SJCRH30 (cell line): ENCODE data around the gene ANKRD13A. TPM values are rescaled to one million over a fixed set of nuclear protein-coding genes. Genes with fewer than 3 reads are reported as not detected.
"Not testable (repeated sequence)": the region's sequence is repeated elsewhere in the genome, so short reads cannot be mapped to it uniquely, and the experiment has no call there.

Experiments used
- DNase-seq, 2 experiments: peaks; one replicate each; pipeline ENCODE4 v3.0.0-alpha.2; 2015 to 2020
- H3K27ac ChIP-seq: fragments of 250-450 bp; sonication (Bioruptor Pico); 2 replicates; pipeline ENCODE4 v1.5.1; 2020; ENCODE audit warnings: mild to moderate bottlenecking, moderate library complexity
- H3K27me3 ChIP-seq: fragments of 250-450 bp; sonication (Bioruptor Pico); 2 replicates; pipeline ENCODE4 v1.5.1; 2020; ENCODE audit warnings: mild to moderate bottlenecking, moderate library complexity
- H3K36me3 ChIP-seq: fragments of 250-450 bp; sonication (Bioruptor Pico); 2 replicates; pipeline ENCODE4 v1.5.1; 2020; ENCODE audit warnings: mild to moderate bottlenecking, moderate library complexity
- H3K4me1 ChIP-seq: fragments of 250-450 bp; sonication (Bioruptor Pico); 2 replicates; pipeline ENCODE4 v1.5.1; 2020; ENCODE audit warnings: mild to moderate bottlenecking, moderate library complexity
- H3K4me3 ChIP-seq: fragments of 250-450 bp; sonication (Bioruptor Pico); 2 replicates; pipeline ENCODE4 v1.5.1; 2020; ENCODE audit warnings: mild to moderate bottlenecking, moderate library complexity
- H3K9me3 ChIP-seq: fragments of 250-450 bp; sonication (Bioruptor Pico); replicated peaks from 2 replicates; pipeline ENCODE4 v1.5.1; 2020; ENCODE audit warnings: mild to moderate bottlenecking, moderate library complexity
- total RNA-seq: library from RNA; depleted of rRNA; stranded (reverse); fragments of >200 nt; shearing (Covaris generic); gene quantifications from 2 replicates; pipeline ENCODE4 v1.2.3, GENCODE V29; 2014

ANKRD13A gene
- total RNA-seq, 1 experiment from 2014 or later, result 37.4 TPM

DNA sequence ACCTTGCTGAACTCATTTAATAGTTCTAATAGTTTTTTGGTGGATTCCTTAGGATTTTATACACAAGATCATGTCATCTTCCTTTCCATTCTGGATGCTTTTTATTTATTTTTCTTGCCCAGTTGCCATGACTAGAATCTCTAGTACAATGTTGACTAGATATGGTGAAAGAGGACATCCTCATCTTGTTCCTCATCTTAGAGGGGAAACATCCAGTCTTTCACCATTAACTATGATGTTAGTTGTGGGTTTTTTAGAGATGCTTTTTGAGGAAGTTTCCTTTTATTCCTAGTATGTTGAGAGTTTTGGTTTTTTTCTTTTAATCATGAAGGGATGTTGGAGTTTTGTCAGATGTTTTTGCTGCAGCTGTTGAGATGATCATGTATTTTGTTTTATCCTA is 8.7 kb downstream of the ANKRD13A start:
- no peaks in the 10 kb centered on the region for H3K27me3 ChIP-seq
- H3K36me3 ChIP-seq, result peaks cover 7% of the 10 kb centered on the region; the same call in 1 of the 2 replicates
- H3K4me3 ChIP-seq, result no peak overlapping the region
- H3K4me1 ChIP-seq, result no peaks in the 10 kb centered on the region
- no peak for DNase-seq
- no peak overlapping the region for H3K27ac ChIP-seq
- H3K9me3 ChIP-seq, result no peaks in the 10 kb centered on the region

GRCh38 chr12:110008681-110009398 is 9.6 kb downstream of the ANKRD13A start:
- H3K9me3 ChIP-seq, DNase-seq, H3K4me1 ChIP-seq, H3K27me3 ChIP-seq, H3K27ac ChIP-seq, H3K4me3 ChIP-seq: not testable (repeated sequence)
- H3K36me3 ChIP-seq, result peaks cover 12% of the 10 kb centered on the region; the same call in 1 of the 2 replicates

- Histone ChIP-seq H3K4me3 (no peak overlapping the region), H3K36me3 (peaks cover 20% of the 10 kb centered on the region; the same call in 1 of the 2 replicates), H3K4me1 (no peaks in the 10 kb centered on the region), H3K27ac (no peak overlapping the region), H3K9me3 (no peaks in the 10 kb centered on the region), H3K27me3 (no peaks in the 10 kb centered on the region)
- no peak for DNase-seq
Measured at GRCh38 chr12:110010853-110011723, 11.9 kb downstream of the ANKRD13A start.

GRCh38 chr12:110012137-110012536 is 12.9 kb downstream of the ANKRD13A start:
- no peak overlapping the region for H3K4me3 ChIP-seq
- H3K9me3 ChIP-seq, result no peaks in the 10 kb centered on the region
- peaks cover 28% of the 10 kb centered on the region for H3K36me3 ChIP-seq
- no peak overlapping the region for H3K27ac ChIP-seq
- DNase-seq, result no peak
- H3K27me3 ChIP-seq, result no peaks in the 10 kb centered on the region
- no peaks in the 10 kb centered on the region for H3K4me1 ChIP-seq

GRCh38 chr12:110012659-110013058 is 13.4 kb downstream of the ANKRD13A start:
- Histone ChIP-seq H3K4me1 (no peaks in the 10 kb centered on the region), H3K27ac (no peak overlapping the region), H3K4me3 (no peak overlapping the region), H3K9me3 (no peaks in the 10 kb centered on the region), H3K36me3 (peaks cover 28% of the 10 kb centered on the region), H3K27me3 (no peaks in the 10 kb centered on the region)
- DNase-seq, result no peak

- peaks cover 34% of the 10 kb centered on the region for H3K36me3 ChIP-seq
- no peaks in the 10 kb centered on the region for H3K4me1 ChIP-seq
- H3K4me3 ChIP-seq, result no peak overlapping the region
- H3K9me3 ChIP-seq, result no peaks in the 10 kb centered on the region
- H3K27ac ChIP-seq, result no peak overlapping the region
- no peaks in the 10 kb centered on the region for H3K27me3 ChIP-seq
- DNase-seq, result no peak
Measured at GRCh38 chr12:110015132-110015531, 15.9 kb downstream of the ANKRD13A start.

GRCh38 chr12:110020956-110021355 is 21.7 kb downstream of the ANKRD13A start:
- Histone ChIP-seq H3K27me3 (no peaks in the 10 kb centered on the region), H3K9me3 (no peaks in the 10 kb centered on the region), H3K27ac (no peak overlapping the region), H3K36me3 (peaks cover 29% of the 10 kb centered on the region), H3K4me1 (peaks cover 24% of the 10 kb centered on the region), H3K4me3 (no peak overlapping the region)
- DNase-seq, result no peak

DNA sequence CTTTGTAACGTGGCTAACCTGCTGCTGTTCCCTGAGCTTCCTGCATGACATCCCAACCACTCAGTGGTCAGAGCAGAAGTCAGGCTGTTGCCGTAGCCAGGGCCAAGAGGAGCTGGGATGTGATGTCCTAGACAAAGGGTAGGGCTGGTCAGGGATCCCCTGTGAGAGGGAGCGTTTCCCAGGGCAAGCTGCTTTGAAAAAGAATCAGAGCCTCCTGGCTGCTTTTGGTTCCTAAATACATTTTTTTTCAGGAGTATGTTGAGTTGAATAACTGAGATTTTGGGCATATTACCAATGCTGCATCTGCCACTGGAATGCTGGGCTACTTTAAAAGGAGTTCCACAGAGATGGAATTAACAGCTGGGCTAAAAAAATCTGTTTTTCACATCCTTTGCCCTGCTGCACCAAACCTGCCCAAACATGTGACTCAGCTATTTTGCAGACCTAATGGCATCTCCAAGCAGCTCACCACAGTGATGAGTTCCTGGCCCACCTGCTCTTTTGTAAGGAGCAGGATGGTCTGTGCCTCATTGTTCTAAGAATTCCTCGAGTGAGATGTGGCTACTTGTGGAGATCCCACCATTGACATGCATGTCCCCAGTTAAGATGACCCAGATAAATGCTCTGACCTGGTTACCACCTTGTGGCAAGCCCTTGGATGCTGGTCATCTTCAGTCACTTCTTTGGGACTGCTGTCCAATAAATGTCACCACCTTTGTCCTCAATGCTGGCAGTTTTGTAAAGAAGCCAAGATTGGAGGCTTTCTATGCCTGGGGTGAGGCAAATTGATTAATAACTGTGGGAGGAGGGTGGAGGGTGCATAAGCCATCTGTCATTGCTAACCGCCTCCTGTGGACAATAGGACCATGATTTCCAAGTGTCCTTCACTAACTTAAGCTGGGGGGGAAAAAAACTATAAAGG is 24.1 kb downstream of the ANKRD13A start:
- Histone ChIP-seq H3K27ac (peak overlapping the region; percentile 77), H3K9me3 (no peaks in the 10 kb centered on the region), H3K36me3 (peaks cover 14% of the 10 kb centered on the region), H3K4me3 (no peak overlapping the region), H3K27me3 (no peaks in the 10 kb centered on the region), H3K4me1 (peaks cover 24% of the 10 kb centered on the region)
- DNase-seq, result peak; percentile 43 to 45

GRCh38 chr12:110024051-110024450 is 24.8 kb downstream of the ANKRD13A start:
- Histone ChIP-seq H3K4me1 (peaks cover 24% of the 10 kb centered on the region), H3K9me3 (no peaks in the 10 kb centered on the region), H3K36me3 (peaks cover 14% of the 10 kb centered on the region), H3K27ac (peak overlapping the region; percentile 77), H3K4me3 (no peak overlapping the region), H3K27me3 (no peaks in the 10 kb centered on the region)
- no peak for DNase-seq

- no peak for DNase-seq
- Histone ChIP-seq H3K4me1 (peaks cover 15% of the 10 kb centered on the region), H3K36me3 (peaks cover 12% of the 10 kb centered on the region), H3K4me3 (no peak overlapping the region), H3K9me3 (no peaks in the 10 kb centered on the region), H3K27me3 (no peaks in the 10 kb centered on the region), H3K27ac (no peak overlapping the region)
Measured at GRCh38 chr12:110028323-110028722, 29.1 kb downstream of the ANKRD13A start.

- Histone ChIP-seq H3K27me3 (no peaks in the 10 kb centered on the region), H3K9me3 (no peaks in the 10 kb centered on the region), H3K36me3 (peaks cover 14% of the 10 kb centered on the region), H3K4me3 (no peak overlapping the region), H3K27ac (no peak overlapping the region), H3K4me1 (peaks cover 6% of the 10 kb centered on the region)
- DNase-seq, result no peak
Measured at GRCh38 chr12:110029290-110029815, 30.1 kb downstream of the ANKRD13A start.

DNA sequence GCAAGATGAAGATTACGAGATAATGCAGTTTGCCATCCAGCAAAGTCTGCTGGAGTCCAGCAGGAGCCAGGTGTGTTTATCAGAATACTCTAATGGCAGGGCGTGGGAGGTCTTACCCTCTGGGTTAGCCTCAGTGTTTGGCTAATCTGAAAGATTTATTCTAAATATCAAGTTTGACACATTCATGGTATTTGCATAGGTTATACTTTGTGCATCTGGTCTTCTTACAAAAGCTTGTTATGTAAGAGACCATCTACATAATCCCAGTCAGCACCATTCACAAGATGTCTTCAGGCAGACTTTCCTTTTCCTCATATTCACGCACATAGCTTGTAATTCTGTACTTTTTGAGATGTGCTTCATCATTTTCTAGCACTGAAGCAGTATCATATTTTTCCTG is 34.7 kb downstream of the ANKRD13A start:
- no peak for DNase-seq
- no peaks in the 10 kb centered on the region for H3K27me3 ChIP-seq
- H3K4me3 ChIP-seq, result no peak overlapping the region
- peaks cover 4% of the 10 kb centered on the region; the same call in 1 of the 2 replicates for H3K4me1 ChIP-seq
- H3K27ac ChIP-seq, result no peak overlapping the region
- H3K36me3 ChIP-seq, result peaks cover 23% of the 10 kb centered on the region
- no peaks in the 10 kb centered on the region for H3K9me3 ChIP-seq

DNA sequence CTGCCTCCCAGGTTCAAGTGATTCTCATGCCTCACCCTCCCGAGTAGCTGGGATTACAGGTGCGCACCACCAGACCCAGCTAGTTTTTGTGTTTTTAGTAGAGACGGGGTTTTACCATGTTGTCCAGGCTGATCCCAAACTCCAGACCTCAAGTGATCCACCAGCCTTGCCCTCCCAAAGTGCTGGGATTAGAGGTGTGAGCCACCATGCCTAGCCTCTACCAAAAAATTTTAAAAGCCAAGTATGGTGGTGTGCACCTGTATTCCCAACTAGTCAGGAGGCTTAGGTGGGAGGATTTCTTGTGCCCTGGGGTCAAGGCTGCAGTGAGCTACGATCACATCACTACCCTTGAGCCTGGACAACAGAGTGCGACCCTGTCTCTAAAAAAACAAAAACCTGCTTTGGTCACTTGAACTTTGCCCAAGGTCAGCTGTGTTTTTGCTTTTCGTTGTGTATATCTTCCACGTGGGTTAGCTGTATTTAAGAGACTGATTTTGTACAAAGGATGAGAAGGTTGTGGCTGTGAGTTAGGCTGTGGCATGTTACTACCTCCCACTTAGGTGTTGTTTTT is 36.4 kb downstream of the ANKRD13A start:
- H3K4me3 ChIP-seq, result no peak overlapping the region
- H3K27me3 ChIP-seq, result no peaks in the 10 kb centered on the region
- no peaks in the 10 kb centered on the region for H3K9me3 ChIP-seq
- peaks cover 5% of the 10 kb centered on the region; the same call in 1 of the 2 replicates for H3K4me1 ChIP-seq
- H3K36me3 ChIP-seq, result peaks cover 20% of the 10 kb centered on the region
- no peak for DNase-seq
- H3K27ac ChIP-seq, result no peak overlapping the region

GRCh38 chr12:110037315-110037714 is 38.1 kb downstream of the ANKRD13A start:
- H3K27me3 ChIP-seq, result no peaks in the 10 kb centered on the region
- no peak overlapping the region for H3K27ac ChIP-seq
- no peak for DNase-seq
- H3K9me3 ChIP-seq, result no peaks in the 10 kb centered on the region
- H3K36me3 ChIP-seq, result peaks cover 28% of the 10 kb centered on the region
- no peak overlapping the region for H3K4me3 ChIP-seq
- H3K4me1 ChIP-seq, result peaks cover 5% of the 10 kb centered on the region; the same call in 1 of the 2 replicates
